22Rv1 (cell line): ENCODE data around the gene SYMPK.

Experiments
- ZFX ChIP-seq: fragments of 450-650 bp; IDR thresholded peaks from 2 replicates; pipeline ENCODE4 v1.6.1; 2017; ENCODE audit warnings: antibody characterized with exemption, borderline replicate concordance
- TF ChIP-seq, protein P1 (sequence below): fragments of 450-650 bp; IDR thresholded peaks from 2 replicates; pipeline ENCODE4 v1.5.1; 2017; ENCODE audit warnings: mild to moderate bottlenecking

DNA sequence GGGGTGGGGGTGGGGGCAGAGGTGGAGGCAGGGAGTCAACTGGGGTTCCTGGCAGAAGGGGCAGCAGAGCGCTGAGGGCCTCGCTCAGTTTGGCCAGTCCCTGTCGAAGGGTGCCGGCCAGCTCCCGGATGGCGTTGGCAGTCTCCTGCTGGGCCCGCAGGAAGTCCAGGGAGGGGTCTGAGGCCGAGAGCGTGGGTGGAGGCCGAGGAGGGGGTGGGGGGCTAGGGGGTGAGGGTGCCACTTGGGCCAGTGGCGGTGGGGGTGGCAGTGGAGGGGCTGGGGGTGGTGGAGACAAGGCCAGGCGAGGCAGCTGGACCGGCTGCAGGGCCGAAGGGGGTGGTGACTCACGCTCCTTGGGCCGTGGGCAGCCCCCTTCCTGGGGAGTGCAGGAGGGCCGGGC lies 27.9 kb upstream of the SYMPK start:
- TF ChIP-seq, protein P1, sequence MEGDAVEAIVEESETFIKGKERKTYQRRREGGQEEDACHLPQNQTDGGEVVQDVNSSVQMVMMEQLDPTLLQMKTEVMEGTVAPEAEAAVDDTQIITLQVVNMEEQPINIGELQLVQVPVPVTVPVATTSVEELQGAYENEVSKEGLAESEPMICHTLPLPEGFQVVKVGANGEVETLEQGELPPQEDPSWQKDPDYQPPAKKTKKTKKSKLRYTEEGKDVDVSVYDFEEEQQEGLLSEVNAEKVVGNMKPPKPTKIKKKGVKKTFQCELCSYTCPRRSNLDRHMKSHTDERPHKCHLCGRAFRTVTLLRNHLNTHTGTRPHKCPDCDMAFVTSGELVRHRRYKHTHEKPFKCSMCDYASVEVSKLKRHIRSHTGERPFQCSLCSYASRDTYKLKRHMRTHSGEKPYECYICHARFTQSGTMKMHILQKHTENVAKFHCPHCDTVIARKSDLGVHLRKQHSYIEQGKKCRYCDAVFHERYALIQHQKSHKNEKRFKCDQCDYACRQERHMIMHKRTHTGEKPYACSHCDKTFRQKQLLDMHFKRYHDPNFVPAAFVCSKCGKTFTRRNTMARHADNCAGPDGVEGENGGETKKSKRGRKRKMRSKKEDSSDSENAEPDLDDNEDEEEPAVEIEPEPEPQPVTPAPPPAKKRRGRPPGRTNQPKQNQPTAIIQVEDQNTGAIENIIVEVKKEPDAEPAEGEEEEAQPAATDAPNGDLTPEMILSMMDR, result no peak
- no peak for TF ChIP-seq ZFX
